HepG2 (cell line): ENCODE results near the gene C5orf15. TPM values are rescaled to one million over a fixed set of nuclear protein-coding genes. Genes with fewer than 3 reads are reported as not detected.

ENCODE experiments used
- BRCA1 ChIP-seq: sonication (generic); formaldehyde crosslinking; IDR thresholded peaks from 2 replicates; pipeline ENCODE4 v1.4.0; 2020; ENCODE audit warnings: missing genetic modification reagents
- GABPB1 ChIP-seq: IDR thresholded peaks from 2 replicates; pipeline ENCODE4 v1.6.1; 2016; ENCODE audit warnings: mild to moderate bottlenecking, missing genetic modification reagents, moderate library complexity, missing compliant biosample characterization
- RFX5 ChIP-seq: IDR thresholded peaks from 2 replicates; pipeline ENCODE4 v1.6.1; 2011; ENCODE audit warnings: low read depth, low read length, improper control_type of control experiment
- ZFP41 ChIP-seq: sonication (generic); formaldehyde crosslinking; IDR thresholded peaks from 2 replicates; pipeline ENCODE4 v1.4.0; 2020; ENCODE audit warnings: mild to moderate bottlenecking, missing genetic modification reagents, borderline replicate concordance
- ZNF136 ChIP-seq: sonication (generic); formaldehyde crosslinking; IDR thresholded peaks from 2 replicates; pipeline ENCODE4 v1.8.1; 2022; ENCODE audit warnings: low read depth, mild to moderate bottlenecking, moderate library complexity, missing genetic modification reagents
- polyA plus RNA-seq, 8 experiments: library from polyadenylated mRNA; depleted of rRNA in 3 of 8; stranded (reverse) in 7 of 8; unstranded in 1 of 8; fragments of >200 nt; fragmentation: Illumina TruSeq in 4 of 8; extraction: Trizol in 4 of 8; gene quantifications; 2 replicates each; pipeline versions ENCODE4 v1.2.1 to v1.2.3, GENCODE V29; 2011 to 2016; ENCODE audit warnings: low read depth in 4 of 8, missing spikeins in 1 of 8, mixed read lengths in 1 of 8; ENCODE audit not compliant: insufficient read depth in 1 of 8
- total RNA-seq, 5 experiments: library from RNA; depleted of rRNA; stranded (reverse); fragments of >200 nt; fragmentation: Illumina TruSeq; extraction: Trizol; gene quantifications; 2 replicates each; pipeline ENCODE4 v1.2.3, GENCODE V29; 2016; ENCODE audit warnings: low read depth in 1 of 5
- TF ChIP-seq, protein P1 (sequence below): sonication (generic); formaldehyde crosslinking; IDR thresholded peaks from 2 replicates; pipeline ENCODE4 v1.4.0; 2020; ENCODE audit warnings: mild to moderate bottlenecking, missing genetic modification reagents, borderline replicate concordance
- TF ChIP-seq, protein P2 (sequence below): sonication (generic); formaldehyde crosslinking; IDR thresholded peaks from 2 replicates; pipeline ENCODE4 v1.5.1; 2020; ENCODE audit warnings: mild to moderate bottlenecking, missing genetic modification reagents, borderline replicate concordance
- TF ChIP-seq, protein P3 (sequence below): sonication (generic); formaldehyde crosslinking; IDR thresholded peaks from 2 replicates; pipeline ENCODE4 v1.5.1; 2020; ENCODE audit warnings: missing genetic modification reagents, mild to moderate bottlenecking, borderline replicate concordance
- TF ChIP-seq, protein P4 (sequence below): IDR thresholded peaks from 2 replicates; pipeline ENCODE4 v1.6.1; 2016
- TF ChIP-seq, protein P5 (sequence below): IDR thresholded peaks from 2 replicates; pipeline ENCODE4 v1.6.1; 2012; ENCODE audit warnings: inconsistent platforms

C5orf15 gene
- total and polyA plus RNA-seq, 2 of the 13 experiments (the other 11 are each of a cell fraction or from before 2014, with no cell fraction given), result 58.5 to 82.7 TPM

DNA sequence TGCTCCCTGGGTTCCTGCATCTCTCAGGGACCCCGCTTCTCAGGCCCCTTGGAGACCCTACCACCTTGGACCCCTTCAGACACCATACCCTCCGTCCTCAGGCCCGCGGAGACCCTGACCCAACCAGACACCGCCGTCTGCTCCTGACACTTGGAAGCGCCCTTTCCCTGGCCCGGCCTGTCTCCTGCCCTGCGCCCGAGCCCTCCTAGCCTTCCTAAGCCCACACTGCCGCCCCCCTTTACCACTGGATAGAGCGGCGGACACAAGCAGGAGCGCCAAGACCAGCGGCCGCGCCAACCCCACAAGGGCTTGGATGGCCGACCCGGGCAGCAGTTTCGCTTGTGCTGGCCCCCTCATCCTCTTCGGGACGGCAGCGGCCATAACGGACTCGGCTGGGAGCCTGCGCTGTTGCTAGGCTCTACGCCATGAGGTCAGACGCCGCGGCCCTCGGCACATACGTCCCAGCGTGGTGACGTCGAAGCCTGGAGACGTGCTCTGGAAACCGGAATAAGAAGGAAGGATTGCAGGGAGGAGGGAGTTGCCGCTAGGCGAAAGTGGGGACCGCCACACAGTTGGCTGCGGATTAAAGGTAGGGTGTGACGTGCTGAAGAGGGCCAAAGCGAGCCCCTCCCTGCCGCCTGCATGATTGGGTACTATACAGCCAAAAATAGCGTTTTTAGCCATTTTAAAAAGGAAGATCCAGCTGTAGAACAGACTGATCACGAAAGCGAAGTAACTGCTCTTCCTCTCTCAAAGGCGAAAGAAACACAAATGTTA is at the start of gene C5orf15 (continued):
- TF ChIP-seq, protein P1, sequence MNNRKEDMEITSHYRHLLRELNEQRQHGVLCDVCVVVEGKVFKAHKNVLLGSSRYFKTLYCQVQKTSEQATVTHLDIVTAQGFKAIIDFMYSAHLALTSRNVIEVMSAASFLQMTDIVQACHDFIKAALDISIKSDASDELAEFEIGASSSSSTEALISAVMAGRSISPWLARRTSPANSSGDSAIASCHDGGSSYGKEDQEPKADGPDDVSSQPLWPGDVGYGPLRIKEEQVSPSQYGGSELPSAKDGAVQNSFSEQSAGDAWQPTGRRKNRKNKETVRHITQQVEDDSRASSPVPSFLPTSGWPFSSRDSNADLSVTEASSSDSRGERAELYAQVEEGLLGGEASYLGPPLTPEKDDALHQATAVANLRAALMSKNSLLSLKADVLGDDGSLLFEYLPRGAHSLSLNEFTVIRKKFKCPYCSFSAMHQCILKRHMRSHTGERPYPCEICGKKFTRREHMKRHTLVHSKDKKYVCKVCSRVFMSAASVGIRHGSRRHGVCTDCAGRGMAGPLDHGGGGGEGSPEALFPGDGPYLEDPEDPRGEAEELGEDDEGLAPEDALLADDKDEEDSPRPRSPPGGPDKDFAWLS (CRISPR knock-in tag), result no peak
- TF ChIP-seq, protein P2, sequence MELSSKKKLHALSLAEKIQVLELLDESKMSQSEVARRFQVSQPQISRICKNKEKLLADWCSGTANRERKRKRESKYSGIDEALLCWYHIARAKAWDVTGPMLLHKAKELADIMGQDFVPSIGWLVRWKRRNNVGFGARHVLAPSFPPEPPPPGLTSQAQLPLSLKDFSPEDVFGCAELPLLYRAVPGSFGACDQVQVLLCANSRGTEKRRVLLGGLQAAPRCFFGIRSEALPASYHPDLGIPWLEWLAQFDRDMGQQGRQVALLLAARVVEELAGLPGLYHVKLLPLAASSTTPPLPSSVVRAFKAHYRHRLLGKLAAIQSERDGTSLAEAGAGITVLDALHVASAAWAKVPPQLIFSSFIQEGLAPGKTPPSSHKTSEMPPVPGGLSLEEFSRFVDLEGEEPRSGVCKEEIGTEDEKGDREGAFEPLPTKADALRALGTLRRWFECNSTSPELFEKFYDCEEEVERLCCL (CRISPR knock-in tag), result no peak; the same call in 1 of the 2 replicates
- no peak for TF ChIP-seq ZNF136
- TF ChIP-seq, protein P3, sequence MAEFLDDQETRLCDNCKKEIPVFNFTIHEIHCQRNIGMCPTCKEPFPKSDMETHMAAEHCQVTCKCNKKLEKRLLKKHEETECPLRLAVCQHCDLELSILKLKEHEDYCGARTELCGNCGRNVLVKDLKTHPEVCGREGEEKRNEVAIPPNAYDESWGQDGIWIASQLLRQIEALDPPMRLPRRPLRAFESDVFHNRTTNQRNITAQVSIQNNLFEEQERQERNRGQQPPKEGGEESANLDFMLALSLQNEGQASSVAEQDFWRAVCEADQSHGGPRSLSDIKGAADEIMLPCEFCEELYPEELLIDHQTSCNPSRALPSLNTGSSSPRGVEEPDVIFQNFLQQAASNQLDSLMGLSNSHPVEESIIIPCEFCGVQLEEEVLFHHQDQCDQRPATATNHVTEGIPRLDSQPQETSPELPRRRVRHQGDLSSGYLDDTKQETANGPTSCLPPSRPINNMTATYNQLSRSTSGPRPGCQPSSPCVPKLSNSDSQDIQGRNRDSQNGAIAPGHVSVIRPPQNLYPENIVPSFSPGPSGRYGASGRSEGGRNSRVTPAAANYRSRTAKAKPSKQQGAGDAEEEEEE (CRISPR knock-in tag), result no peak
- TF ChIP-seq, protein P4, sequence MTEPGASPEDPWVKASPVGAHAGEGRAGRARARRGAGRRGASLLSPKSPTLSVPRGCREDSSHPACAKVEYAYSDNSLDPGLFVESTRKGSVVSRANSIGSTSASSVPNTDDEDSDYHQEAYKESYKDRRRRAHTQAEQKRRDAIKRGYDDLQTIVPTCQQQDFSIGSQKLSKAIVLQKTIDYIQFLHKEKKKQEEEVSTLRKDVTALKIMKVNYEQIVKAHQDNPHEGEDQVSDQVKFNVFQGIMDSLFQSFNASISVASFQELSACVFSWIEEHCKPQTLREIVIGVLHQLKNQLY, result 0 out of 2 replicates have a peak, but pooled peaks have one; percentile 39
- no peak for TF ChIP-seq BRCA1 (CRISPR knock-in tag)
- TF ChIP-seq GABPB1, result peak; percentile 86
- TF ChIP-seq, protein P5, sequence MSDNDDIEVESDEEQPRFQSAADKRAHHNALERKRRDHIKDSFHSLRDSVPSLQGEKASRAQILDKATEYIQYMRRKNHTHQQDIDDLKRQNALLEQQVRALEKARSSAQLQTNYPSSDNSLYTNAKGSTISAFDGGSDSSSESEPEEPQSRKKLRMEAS, result peak; percentile 85
- peak; percentile 48; the same call in 1 of the 2 replicates for TF ChIP-seq RFX5
- TF ChIP-seq ZFP41 (CRISPR knock-in tag), result 0 out of 2 replicates have a peak, but pooled peaks have one; percentile 73
